GM13977 (cell line): ENCODE results near the gene ST6GALNAC6.

Experiments used
- DNase-seq: peaks from one replicate; pipeline ENCODE4 v3.0.0; 2012; ENCODE audit warnings: low spot score
- CTCF ChIP-seq: IDR thresholded peaks from 2 replicates; pipeline ENCODE4 v1.5.1; 2012; ENCODE audit warnings: mild to moderate bottlenecking, control low read depth; ENCODE audit not compliant: insufficient read depth; ENCODE audit errors: extremely low read depth, missing control alignments
- in situ Hi-C: fragments of 300-500 bp; cut with MboI; formaldehyde crosslinking; loops from one replicate; pipeline ENCODE4 v1.12.0; 2022; ENCODE audit warnings: low sequenced_read_pairs, low pct_unique_long_range_greater_than_20kb, mixed read lengths, inconsistent platforms; ENCODE audit not compliant: unreplicated experiment

ST6GALNAC6 gene

GRCh38 chr9:127893392-127893791 lies 6.0 kb downstream of the ST6GALNAC6 start:
- DNase-seq = no peak
- in situ Hi-C loops = no loop called here
- no peak for TF ChIP-seq CTCF

GRCh38 chr9:127892831-127893230 lies 6.6 kb downstream of the ST6GALNAC6 start:
- in situ Hi-C loops = no loop called here
- no peak for DNase-seq
- TF ChIP-seq CTCF = no peak

- no peak for DNase-seq
- in situ Hi-C loops = no loop called here
- no peak for TF ChIP-seq CTCF
Measured at GRCh38 chr9:127890053-127890452, 9.3 kb downstream of the ST6GALNAC6 start.

GRCh38 chr9:127887792-127888191 lies 11.6 kb downstream of the ST6GALNAC6 start:
- peak; percentile 11 for TF ChIP-seq CTCF
- in situ Hi-C loops = no loop called here
- DNase-seq = no peak

- no peak for TF ChIP-seq CTCF
- DNase-seq = no peak
- in situ Hi-C loops = no loop called here
Measured at GRCh38 chr9:127886401-127886972, 12.9 kb downstream of the ST6GALNAC6 start.

- no peak for DNase-seq
- in situ Hi-C loops = no loop called here
- no peak for TF ChIP-seq CTCF
Measured at GRCh38 chr9:127885508-127886281, 13.7 kb downstream of the ST6GALNAC6 start.
